Endothelial cell of umbilical vein (primary cell): Measurements from ENCODE around the gene TBRG1. TPM values are rescaled to one million over a fixed set of nuclear protein-coding genes. Genes with fewer than 3 reads are reported as not detected.

ENCODE experiments used
- BruUV-seq: library from RNA; stranded (reverse); fragments of 400-500 nt; replicated peaks from 2 replicates; lab custom pipeline; 2021; lab: Mats Ljungman, UMichigan
- CTCF ChIA-PET: fragments of 300-600, 350-600 bp; sonication (Branson Sonifier 250); formaldehyde crosslinking; loops from one replicate; lab custom pipeline; 2021; ENCODE audit warnings: antibody characterized with exemption, inconsistent platforms; lab: Charles Lee
- POLR2A ChIA-PET: fragments of 300-600, 350-600 bp; sonication (Branson Sonifier 250); formaldehyde crosslinking; loops from one replicate; lab custom pipeline; 2021; ENCODE audit warnings: antibody characterized with exemption, inconsistent platforms; lab: Charles Lee
- DNase-seq: peaks from one replicate; pipeline ENCODE4 v3.0.0-alpha.2; 2011; ENCODE audit warnings: low read depth, low spot score
- FAIRE-seq: peaks from 2 replicates; lab custom pipeline; 2011; peaks lifted over from hg19 to GRCh38; lab: Jason Lieb, UNC
- H2AFZ ChIP-seq: 2 replicates; pipeline ENCODE4 v1.6.0; 2012; ENCODE audit warnings: low read depth, low read length, control low read depth, inconsistent platforms
- H3K27ac ChIP-seq: 2 replicates; pipeline ENCODE4 v1.5.1; 2011; ENCODE audit warnings: low read depth, mild to moderate bottlenecking, control low read depth, low read length, moderate library complexity; ENCODE audit not compliant: insufficient read depth
- H3K27me3 ChIP-seq, 2 experiments: 2 replicates each; pipeline versions ENCODE4 v1.6.0 to v1.6.1; 2011; ENCODE audit warnings: low read length in 2 of 2, mixed read lengths in 1 of 2; ENCODE audit not compliant: control insufficient read depth in 2 of 2, insufficient read depth in 2 of 2
- H3K36me3 ChIP-seq, 2 experiments: 2 replicates in 1 of 2; 3 replicates in 1 of 2; pipeline ENCODE4 v1.5.1; 2011; ENCODE audit warnings: low read length in 2 of 2, mild to moderate bottlenecking in 1 of 2, moderate library complexity in 1 of 2; ENCODE audit not compliant: control insufficient read depth in 2 of 2, insufficient read depth in 2 of 2; ENCODE audit errors: extremely low read depth in 1 of 2
- H3K4me1 ChIP-seq: 3 replicates; pipeline ENCODE4 v1.5.1; 2011; ENCODE audit warnings: mild to moderate bottlenecking, low read length; ENCODE audit not compliant: control insufficient read depth, insufficient read depth; ENCODE audit errors: extremely low read depth
- H3K4me2 ChIP-seq: 2 replicates; pipeline ENCODE4 v1.6.1; 2011; ENCODE audit warnings: low read length, control low read depth, mixed read lengths; ENCODE audit not compliant: insufficient read depth
- H3K4me3 ChIP-seq, 3 experiments: fragments of 200-600 bp in 1 of 3; sonication (generic), shearing (Covaris generic) in 1 of 3; replicated peaks in 1 of 3; 2 replicates each; pipeline ENCODE4 v1.5.1; 2011 to 2016; ENCODE audit warnings: control low read depth in 3 of 3, low read length in 3 of 3, mild to moderate bottlenecking in 2 of 3, inconsistent platforms in 1 of 3, low read depth in 1 of 3, moderate library complexity in 1 of 3; ENCODE audit not compliant: insufficient read depth in 1 of 3
- H3K79me2 ChIP-seq: 2 replicates; pipeline ENCODE4 v1.6.0; 2012; ENCODE audit warnings: low read length, inconsistent platforms; ENCODE audit not compliant: control insufficient read depth, insufficient read depth
- H3K9ac ChIP-seq: replicated peaks from 2 replicates; pipeline ENCODE3; 2011; ENCODE audit warnings: low read length, control low read depth; ENCODE audit not compliant: insufficient read depth; ENCODE audit errors: extremely low read depth
- H3K9me1 ChIP-seq: replicated peaks from 3 replicates; pipeline ENCODE4 v1.6.0; 2011; ENCODE audit warnings: mild to moderate bottlenecking, low read length; ENCODE audit not compliant: control insufficient read depth, insufficient read depth; ENCODE audit errors: extremely low read depth
- H3K9me3 ChIP-seq: replicated peaks from 2 replicates; pipeline ENCODE4 v1.5.1; 2012; ENCODE audit warnings: low read length, inconsistent platforms; ENCODE audit not compliant: control insufficient read depth, insufficient read depth
- H4K20me1 ChIP-seq: replicated peaks from 2 replicates; pipeline ENCODE3; 2011; ENCODE audit warnings: mild to moderate bottlenecking, low read length; ENCODE audit not compliant: control insufficient read depth, insufficient read depth; ENCODE audit errors: extremely low read depth
- EZH2 ChIP-seq: IDR thresholded peaks from 2 replicates; pipeline ENCODE4 v1.6.1; 2012; ENCODE audit warnings: borderline replicate concordance, low read depth, mild to moderate bottlenecking, moderate library complexity, low read length, inconsistent platforms; ENCODE audit not compliant: severe bottlenecking
- FOS ChIP-seq: IDR thresholded peaks from 2 replicates; pipeline ENCODE4 v1.6.1; 2011; ENCODE audit warnings: mild to moderate bottlenecking, low read length, moderate library complexity, borderline replicate concordance; ENCODE audit not compliant: insufficient read depth
- GATA2 ChIP-seq: IDR thresholded peaks from 2 replicates; pipeline ENCODE4 v1.7.0; 2011; ENCODE audit warnings: low read depth, mild to moderate bottlenecking, moderate library complexity, mixed read lengths, low read length; ENCODE audit not compliant: insufficient read length, insufficient read depth
- JUN ChIP-seq: IDR thresholded peaks from 2 replicates; pipeline ENCODE4 v1.6.1; 2011; ENCODE audit warnings: borderline replicate concordance, low read depth; ENCODE audit not compliant: insufficient read length, insufficient read depth
- MAX ChIP-seq: IDR thresholded peaks from 2 replicates; pipeline ENCODE4 v1.6.1; 2011; ENCODE audit not compliant: insufficient read depth, insufficient read length
- MYC ChIP-seq: IDR thresholded peaks from one replicate; pipeline ENCODE4 v1.6.1; 2011; ENCODE audit warnings: mild to moderate bottlenecking, low read depth, low read length
- POLR2A ChIP-seq: IDR thresholded peaks from 2 replicates; pipeline ENCODE4 v1.6.1; 2012; ENCODE audit warnings: low read depth, mild to moderate bottlenecking, control low read depth, low read length
- POLR2AphosphoS5 ChIP-seq: IDR thresholded peaks from 2 replicates; pipeline ENCODE4 v1.6.1; 2012; ENCODE audit warnings: low read depth, mild to moderate bottlenecking, control low read depth, low read length, moderate library complexity; ENCODE audit not compliant: insufficient read depth
- dilution Hi-C: fragments of 300-500 bp; cut with MboI; formaldehyde crosslinking; loops from one replicate; pipeline ENCODE4 v1.15.0; 2019; ENCODE audit warnings: low sequenced_read_pairs; ENCODE audit not compliant: extremely low pct_ligation_motif_present
- intact Hi-C: fragments of 100-400 bp; cut with micrococcal nuclease; formaldehyde crosslinking; loops from one replicate; pipeline ENCODE4 v1.10.0; 2022
- polyA plus RNA-seq, 4 experiments: library from polyadenylated mRNA; depleted of rRNA in 3 of 4; stranded (reverse) in 3 of 4; unstranded in 1 of 4; fragments of >200 nt; gene quantifications; 2 replicates each; pipeline versions ENCODE4 v1.2.1 to v1.2.3, GENCODE V29; 2011 to 2012; ENCODE audit warnings: missing spikeins in 1 of 4
- total RNA-seq: library from RNA; stranded (reverse); gene quantifications from 2 replicates; pipeline ENCODE4 v1.2.3, GENCODE V29; 2021
- TF ChIP-seq, protein P1 (sequence below), 2 donors: IDR thresholded peaks; 1 replicate in 1 of 2; 2 replicates in 1 of 2; pipeline ENCODE4 v1.5.1; 2011; ENCODE audit warnings: low read length in 2 of 2, mild to moderate bottlenecking in 2 of 2, moderate library complexity in 2 of 2, control low read depth in 1 of 2, inconsistent platforms in 1 of 2, low read depth in 1 of 2; ENCODE audit not compliant: insufficient read depth in 1 of 2; ENCODE audit errors: extremely low read depth in 1 of 2

TBRG1 gene
- total and polyA plus RNA-seq, 2 donors (not counting 3 experiments of a cell fraction or from before 2014, with no cell fraction given) = 22.4 to 29.6 TPM

- Histone ChIP-seq H3K4me1 (peaks cover 16% of the 10 kb centered on the region), H3K4me2 (no peak overlapping the region), H3K9me3 (no peaks in the 10 kb centered on the region), H3K27ac (no peak overlapping the region), H2AFZ (no peak overlapping the region), H3K9ac (no peak overlapping the region), H3K4me3 (no peak overlapping the region), H3K36me3 (no peaks in the 10 kb centered on the region), H4K20me1 (no peaks in the 10 kb centered on the region), H3K79me2 (no peaks in the 10 kb centered on the region), H3K9me1 (no peaks in the 10 kb centered on the region), H3K27me3 (no peaks in the 10 kb centered on the region)
- ChIA-PET POLR2A (no interaction called here), CTCF (interaction anchor here (0.9 to 1.7 kb wide), 3 partner anchors 35 to 158 kb away, joined by 3 to 6 read pairs (median 4); no protein-coding TSS in a partner anchor)
- intact Hi-C loops = loop anchor here (5.0 kb wide), 1 partner anchor 1211 kb away; no protein-coding TSS in a partner anchor
- TF ChIP-seq GATA2 (no peak), FOS (no peak), EZH2 (no peak), POLR2AphosphoS5 (no peak), JUN (no peak), POLR2A (no peak), MYC (no peak), MAX (no peak)
- TF ChIP-seq, protein P1, sequence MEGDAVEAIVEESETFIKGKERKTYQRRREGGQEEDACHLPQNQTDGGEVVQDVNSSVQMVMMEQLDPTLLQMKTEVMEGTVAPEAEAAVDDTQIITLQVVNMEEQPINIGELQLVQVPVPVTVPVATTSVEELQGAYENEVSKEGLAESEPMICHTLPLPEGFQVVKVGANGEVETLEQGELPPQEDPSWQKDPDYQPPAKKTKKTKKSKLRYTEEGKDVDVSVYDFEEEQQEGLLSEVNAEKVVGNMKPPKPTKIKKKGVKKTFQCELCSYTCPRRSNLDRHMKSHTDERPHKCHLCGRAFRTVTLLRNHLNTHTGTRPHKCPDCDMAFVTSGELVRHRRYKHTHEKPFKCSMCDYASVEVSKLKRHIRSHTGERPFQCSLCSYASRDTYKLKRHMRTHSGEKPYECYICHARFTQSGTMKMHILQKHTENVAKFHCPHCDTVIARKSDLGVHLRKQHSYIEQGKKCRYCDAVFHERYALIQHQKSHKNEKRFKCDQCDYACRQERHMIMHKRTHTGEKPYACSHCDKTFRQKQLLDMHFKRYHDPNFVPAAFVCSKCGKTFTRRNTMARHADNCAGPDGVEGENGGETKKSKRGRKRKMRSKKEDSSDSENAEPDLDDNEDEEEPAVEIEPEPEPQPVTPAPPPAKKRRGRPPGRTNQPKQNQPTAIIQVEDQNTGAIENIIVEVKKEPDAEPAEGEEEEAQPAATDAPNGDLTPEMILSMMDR (IDR thresholded peaks at IDR 0.05; ENCODE audit: extremely low read depth in 1 of 2, insufficient read depth in 1 of 2, low read depth in 1 of 2, low read length in 2 of 2) = no peak
- no TSS peak for BruUV-seq
- DNase-seq (no peak), FAIRE-seq (no peak)
- dilution Hi-C loops = no loop called here
Measured at GRCh38 chr11:124678416-124678815, 55.8 kb downstream of the TBRG1 start.
